ENCODE data around the gene ATP8B3.

The ATP8B3 gene

DNA sequence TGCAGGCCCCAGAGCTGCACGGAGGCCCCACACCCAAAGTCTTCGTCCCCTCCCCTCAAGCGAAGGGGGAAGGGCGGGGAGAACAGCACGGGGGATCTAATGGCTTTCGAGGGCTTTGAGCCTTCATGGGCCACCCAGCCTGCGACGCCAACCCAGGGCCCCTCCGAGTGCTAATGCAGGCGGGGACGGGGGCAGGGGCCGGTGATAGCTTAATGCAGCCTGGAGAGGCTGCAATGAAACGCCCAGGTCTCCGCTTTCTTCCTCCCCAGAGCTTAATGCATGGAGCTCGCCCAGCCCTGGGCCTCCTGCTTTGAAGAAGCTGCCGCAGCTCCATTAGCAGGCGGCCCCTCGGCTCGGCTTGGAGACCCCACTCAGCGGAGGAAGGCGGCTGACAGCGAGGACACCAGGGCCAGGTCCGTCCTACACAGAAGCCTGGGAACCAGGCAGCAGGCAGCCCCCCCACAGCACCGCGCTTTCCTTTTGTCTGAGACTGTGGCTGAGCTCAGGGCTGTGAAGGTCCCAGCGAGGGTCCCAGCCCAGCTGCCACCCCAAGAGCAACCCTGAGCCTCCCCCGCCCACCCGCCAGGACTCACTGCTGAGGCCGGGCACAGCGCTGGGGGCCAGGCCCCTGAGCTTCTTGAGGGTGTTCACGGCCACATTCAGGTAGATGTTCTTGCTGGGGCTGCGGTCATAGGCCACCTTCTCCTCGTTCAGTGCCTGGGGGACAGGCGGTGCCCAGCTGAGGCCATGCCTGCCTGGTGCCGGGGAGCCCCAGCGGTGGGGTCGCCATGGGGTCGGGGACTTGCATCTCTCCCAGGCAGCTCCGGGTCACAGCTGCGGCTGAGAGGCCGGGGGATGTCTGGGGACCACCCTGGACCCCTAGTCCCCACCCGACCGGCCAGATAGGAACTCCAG, 7.5 kb upstream of the ATP8B3 start:
- TF ChIP-seq, protein P1, sequence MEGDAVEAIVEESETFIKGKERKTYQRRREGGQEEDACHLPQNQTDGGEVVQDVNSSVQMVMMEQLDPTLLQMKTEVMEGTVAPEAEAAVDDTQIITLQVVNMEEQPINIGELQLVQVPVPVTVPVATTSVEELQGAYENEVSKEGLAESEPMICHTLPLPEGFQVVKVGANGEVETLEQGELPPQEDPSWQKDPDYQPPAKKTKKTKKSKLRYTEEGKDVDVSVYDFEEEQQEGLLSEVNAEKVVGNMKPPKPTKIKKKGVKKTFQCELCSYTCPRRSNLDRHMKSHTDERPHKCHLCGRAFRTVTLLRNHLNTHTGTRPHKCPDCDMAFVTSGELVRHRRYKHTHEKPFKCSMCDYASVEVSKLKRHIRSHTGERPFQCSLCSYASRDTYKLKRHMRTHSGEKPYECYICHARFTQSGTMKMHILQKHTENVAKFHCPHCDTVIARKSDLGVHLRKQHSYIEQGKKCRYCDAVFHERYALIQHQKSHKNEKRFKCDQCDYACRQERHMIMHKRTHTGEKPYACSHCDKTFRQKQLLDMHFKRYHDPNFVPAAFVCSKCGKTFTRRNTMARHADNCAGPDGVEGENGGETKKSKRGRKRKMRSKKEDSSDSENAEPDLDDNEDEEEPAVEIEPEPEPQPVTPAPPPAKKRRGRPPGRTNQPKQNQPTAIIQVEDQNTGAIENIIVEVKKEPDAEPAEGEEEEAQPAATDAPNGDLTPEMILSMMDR (IDR thresholded peaks at IDR 0.05; ENCODE audit: control insufficient read depth, insufficient read depth, low read depth, low read length, missing control alignments) = no peak
- DNase-seq (ENCODE audit: low read depth) = no peak

DNA sequence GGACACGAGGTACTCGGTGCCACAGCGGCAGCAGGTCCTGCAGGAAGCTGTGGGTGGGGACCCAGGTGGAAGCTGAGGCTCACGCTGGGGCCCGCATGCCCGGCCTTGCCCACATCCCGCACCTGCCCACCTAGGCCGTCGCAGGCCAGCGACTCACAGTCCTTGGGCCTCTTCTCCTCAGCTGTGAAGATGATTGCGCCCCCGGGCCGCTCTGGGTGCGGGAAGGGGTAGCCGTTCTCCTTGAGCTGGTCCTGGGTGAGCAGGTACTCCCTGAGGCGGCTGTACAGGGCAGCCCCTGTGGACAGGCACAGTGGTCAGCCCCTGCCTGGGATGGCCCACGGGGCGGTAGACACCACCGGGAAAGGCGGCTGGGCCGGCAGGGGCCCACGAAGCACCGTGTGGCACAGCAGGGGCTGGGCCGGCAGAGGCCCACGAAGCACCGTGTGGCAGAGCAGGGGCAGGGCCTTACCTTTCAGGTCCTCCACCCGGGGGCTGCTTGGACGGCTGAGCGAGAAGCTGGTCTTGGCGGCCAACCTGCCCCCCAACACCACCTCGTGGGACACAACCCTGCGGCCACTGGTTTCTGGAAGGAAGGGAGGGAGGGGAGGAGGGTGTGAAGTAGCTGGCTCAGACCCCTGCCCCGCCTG, 6.6 kb upstream of the ATP8B3 start:
- no peak for DNase-seq (ENCODE audit: low read depth)
- no peak overlapping the region for H3K4me3 ChIP-seq (ENCODE audit: control insufficient read depth, low read depth, low read length)
- TF ChIP-seq, protein P1 (IDR thresholded peaks at IDR 0.05; ENCODE audit: control insufficient read depth, insufficient read depth, low read depth, low read length, missing control alignments) = no peak

More for the DNA sequence above, 7.5 kb upstream of the ATP8B3 start:
- no peak overlapping the region for H3K4me3 ChIP-seq (ENCODE audit: control insufficient read depth, low read depth, low read length)

DNA sequence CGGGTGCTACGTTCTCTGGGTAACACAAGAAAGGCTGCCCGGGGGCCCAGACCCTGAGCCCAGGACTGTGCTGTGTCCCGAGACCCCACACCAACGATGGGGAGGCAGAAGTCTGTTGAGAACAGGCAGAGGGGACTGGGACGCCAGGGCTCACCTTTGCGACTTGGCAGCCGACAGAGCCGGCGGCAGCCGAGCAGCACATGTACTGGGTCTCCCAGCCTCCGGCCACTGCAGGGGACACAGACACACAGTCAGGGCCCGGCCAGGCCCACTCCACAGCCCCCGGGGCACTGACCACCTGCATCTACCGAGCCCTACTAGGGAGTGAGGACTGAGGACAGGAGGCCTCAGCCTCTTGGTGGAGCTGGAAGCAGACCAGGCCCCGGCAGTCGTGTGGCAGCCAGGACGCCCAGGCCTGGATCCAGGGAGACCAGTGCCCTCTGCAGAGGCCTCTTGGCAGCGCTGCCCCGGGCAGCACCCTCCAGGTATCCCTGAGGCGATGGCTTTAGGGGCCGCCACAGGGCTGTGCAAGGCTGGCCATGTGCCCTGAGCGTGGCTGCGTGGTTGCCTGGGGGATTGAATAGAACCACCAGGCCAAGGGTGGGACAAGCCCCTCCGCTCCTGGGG, 5.6 kb upstream of the ATP8B3 start:
- DNase-seq (ENCODE audit: low read depth) = no peak
- TF ChIP-seq, protein P1 (IDR thresholded peaks at IDR 0.05; ENCODE audit: control insufficient read depth, insufficient read depth, low read depth, low read length, missing control alignments) = no peak
- H3K4me3 ChIP-seq (ENCODE audit: control insufficient read depth, low read depth, low read length) = no peak overlapping the region

DNA sequence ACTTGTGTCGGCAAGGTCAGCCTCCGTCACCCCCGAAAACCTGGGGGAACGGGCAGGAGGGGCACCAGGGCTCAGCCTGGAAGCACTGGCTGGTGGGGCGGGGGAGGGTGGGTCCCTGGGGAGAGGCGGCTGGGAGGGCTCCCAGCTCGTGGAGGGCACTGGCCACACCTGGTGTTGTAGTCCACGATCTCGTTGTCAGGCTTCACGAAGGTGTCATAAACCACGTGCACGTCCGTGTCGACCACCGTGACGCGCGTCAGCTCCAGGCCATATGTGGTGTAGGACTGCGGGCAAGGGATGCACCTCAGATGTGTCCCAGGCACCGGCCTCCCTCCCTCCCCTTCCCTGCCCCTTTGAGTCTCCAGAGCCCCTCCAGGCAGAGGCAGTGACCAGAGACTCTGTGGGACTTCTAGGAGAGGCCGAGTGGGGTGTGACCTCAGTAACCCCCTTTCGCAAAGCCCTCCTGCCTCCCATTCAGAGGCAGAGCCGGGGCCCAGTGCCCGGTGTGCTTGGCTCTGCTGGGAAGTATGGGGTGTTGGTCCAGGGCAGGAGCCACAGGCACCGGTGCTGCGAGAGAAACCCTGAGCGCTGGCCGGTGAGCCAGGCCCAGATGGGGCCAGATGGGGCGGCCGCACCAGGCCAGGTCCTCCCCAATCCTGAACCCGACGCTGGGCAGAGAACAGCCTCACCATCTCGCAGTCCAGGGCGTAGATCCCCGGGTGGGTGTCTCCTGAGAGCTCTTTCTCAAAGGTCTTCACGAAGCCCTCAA, 4.6 kb upstream of the ATP8B3 start:
- H3K4me3 ChIP-seq (ENCODE audit: control insufficient read depth, low read depth, low read length) = no peak overlapping the region
- DNase-seq (ENCODE audit: low read depth) = no peak
- TF ChIP-seq, protein P1 (IDR thresholded peaks at IDR 0.05; ENCODE audit: control insufficient read depth, insufficient read depth, low read depth, low read length, missing control alignments) = no peak

DNA sequence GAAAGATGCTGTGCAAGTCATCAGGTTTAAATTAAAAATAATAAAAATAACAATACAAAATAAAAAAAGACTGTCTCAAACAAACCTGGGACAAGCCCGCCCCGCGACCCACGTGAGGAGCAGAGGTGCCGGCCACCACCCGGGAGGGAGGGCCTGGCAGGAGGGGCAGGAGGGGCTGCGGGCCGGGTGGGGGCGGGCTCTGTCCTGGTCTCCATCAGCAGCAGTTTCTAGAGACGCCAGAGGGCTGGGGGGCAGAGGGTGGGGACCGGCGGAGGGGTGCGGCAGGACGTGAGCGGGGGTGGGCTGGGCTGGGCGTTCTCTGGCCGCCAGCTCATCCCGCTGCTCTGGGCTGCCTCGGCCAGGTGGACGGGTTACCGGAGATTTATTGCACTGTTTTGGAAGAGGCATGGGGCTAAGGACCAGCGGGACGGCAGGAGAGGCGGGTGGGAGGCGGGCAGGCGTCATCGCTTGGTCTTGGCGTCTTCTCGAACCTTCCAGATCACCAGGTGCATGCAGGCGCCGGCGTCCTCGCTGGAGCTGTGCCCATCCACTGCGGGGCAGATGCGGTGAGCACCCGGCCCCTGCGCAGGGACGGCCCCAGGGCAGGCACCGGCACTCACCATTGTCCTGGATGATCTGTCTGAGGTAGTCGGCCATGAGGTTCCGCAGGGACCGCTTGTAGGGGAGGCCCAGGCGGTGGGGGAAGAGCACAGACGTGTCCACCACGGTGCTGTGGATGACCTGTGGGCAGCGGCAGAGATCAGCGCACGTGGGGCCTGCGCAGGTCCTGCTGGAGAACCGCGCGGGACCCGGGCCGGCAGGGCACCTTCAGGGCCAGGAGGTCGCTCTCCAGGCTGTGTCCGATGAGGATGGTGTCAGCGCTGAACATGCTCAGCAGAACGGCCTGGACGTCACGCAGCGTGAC, 3.8 kb upstream of the ATP8B3 start:
- no peak for DNase-seq (ENCODE audit: low read depth)
- TF ChIP-seq, protein P1 (IDR thresholded peaks at IDR 0.05; ENCODE audit: control insufficient read depth, insufficient read depth, low read depth, low read length, missing control alignments) = no peak

More for the DNA sequence above, 3.8 kb upstream of the ATP8B3 start:
- H3K4me3 ChIP-seq (ENCODE audit: control insufficient read depth, low read depth, low read length) = no peak overlapping the region
